H1 (cell line): ENCODE measurements around the gene LCN12.

Source experiments
- EZH2 ChIP-seq: fragments of 200-600 bp; sonication (generic); IDR thresholded peaks from 2 replicates; pipeline ENCODE4 v1.7.1; 2012; ENCODE audit warnings: low read depth, mild to moderate bottlenecking, moderate library complexity, low read length, inconsistent platforms; ENCODE audit not compliant: severe bottlenecking
- POLR2AphosphoS5 ChIP-seq: IDR thresholded peaks from 2 replicates; pipeline ENCODE4 v1.6.1; 2011; ENCODE audit warnings: low read depth, low read length
- RAD21 ChIP-seq, 2 experiments: IDR thresholded peaks in 1 of 2; conservative IDR thresholded peaks in 1 of 2; 2 replicates each; pipeline ENCODE4 v1.6.1; 2011; ENCODE audit warnings: low read depth in 2 of 2, low read length in 2 of 2, improper control_type of control experiment in 1 of 2, inconsistent platforms in 1 of 2, mild to moderate bottlenecking in 1 of 2, moderate library complexity in 1 of 2
- RFX5 ChIP-seq: IDR thresholded peaks from 2 replicates; pipeline ENCODE4 v1.6.1; 2011; ENCODE audit warnings: low read depth, low read length, improper control_type of control experiment, borderline replicate concordance
- TEAD4 ChIP-seq: IDR thresholded peaks from 2 replicates; pipeline ENCODE4 v1.6.1; 2012; ENCODE audit warnings: low read depth, low read length, inconsistent platforms, mixed read lengths
- ZNF274 ChIP-seq: IDR thresholded peaks from 2 replicates; pipeline ENCODE4 v1.7.0; 2012; ENCODE audit warnings: low read length, borderline replicate concordance; ENCODE audit errors: extremely low read depth
- TF ChIP-seq, protein P1 (sequence below): IDR thresholded peaks from 2 replicates; pipeline ENCODE4 v1.6.1; 2011; ENCODE audit warnings: low read length, improper control_type of control experiment
- TF ChIP-seq, protein P2 (sequence below), 3 experiments: IDR thresholded peaks; 1 replicate in 2 of 3; 2 replicates in 1 of 3; pipeline versions ENCODE4 v1.5.1 to v1.6.1; 2011; ENCODE audit warnings: low read length in 3 of 3, mild to moderate bottlenecking in 3 of 3, inconsistent platforms in 2 of 3, low read depth in 1 of 3, moderate library complexity in 1 of 3; ENCODE audit not compliant: insufficient read depth in 1 of 3; ENCODE audit errors: control extremely low read depth in 1 of 3

DNA sequence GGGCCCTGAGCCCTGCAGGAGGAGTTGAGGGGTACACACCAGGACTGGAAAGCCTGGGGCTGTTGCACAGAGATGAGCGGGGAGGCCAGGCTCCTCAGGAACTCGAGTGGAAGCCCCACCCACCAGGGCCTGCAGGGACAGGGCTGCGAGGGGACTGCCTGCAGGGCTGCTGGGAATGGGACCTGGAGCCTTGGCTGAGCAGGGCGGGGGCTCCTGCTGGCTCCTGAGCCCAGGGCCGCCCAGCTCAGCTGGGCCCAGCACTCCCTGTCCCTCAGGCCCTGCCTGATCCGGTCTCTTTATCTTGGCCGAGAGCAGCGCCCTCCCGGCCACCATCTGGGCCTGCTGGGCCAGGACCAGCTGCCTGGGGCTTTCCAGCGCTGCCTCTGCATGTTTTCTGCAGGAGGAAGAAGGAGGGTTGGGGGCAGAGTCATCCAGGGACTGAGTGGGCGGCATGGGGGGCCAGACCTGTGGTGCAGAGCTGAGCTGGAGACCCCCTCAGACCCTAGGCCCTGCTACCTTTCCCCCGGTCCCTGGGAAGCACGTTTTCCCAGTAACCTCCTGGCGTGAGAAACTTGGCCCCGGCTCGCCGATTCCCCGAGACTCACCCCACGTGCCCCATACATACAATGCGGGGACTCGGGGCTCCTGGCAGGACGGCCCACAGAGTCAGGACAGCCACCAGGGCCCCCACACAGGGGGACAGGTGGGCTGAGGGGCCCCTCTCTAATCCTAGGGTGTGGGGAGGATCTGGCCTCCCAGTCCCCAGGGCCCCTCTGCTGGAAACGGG lies 9.4 kb downstream of the LCN12 start:
- TF ChIP-seq, protein P1, sequence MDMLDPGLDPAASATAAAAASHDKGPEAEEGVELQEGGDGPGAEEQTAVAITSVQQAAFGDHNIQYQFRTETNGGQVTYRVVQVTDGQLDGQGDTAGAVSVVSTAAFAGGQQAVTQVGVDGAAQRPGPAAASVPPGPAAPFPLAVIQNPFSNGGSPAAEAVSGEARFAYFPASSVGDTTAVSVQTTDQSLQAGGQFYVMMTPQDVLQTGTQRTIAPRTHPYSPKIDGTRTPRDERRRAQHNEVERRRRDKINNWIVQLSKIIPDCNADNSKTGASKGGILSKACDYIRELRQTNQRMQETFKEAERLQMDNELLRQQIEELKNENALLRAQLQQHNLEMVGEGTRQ, result no peak
- TF ChIP-seq, protein P2, sequence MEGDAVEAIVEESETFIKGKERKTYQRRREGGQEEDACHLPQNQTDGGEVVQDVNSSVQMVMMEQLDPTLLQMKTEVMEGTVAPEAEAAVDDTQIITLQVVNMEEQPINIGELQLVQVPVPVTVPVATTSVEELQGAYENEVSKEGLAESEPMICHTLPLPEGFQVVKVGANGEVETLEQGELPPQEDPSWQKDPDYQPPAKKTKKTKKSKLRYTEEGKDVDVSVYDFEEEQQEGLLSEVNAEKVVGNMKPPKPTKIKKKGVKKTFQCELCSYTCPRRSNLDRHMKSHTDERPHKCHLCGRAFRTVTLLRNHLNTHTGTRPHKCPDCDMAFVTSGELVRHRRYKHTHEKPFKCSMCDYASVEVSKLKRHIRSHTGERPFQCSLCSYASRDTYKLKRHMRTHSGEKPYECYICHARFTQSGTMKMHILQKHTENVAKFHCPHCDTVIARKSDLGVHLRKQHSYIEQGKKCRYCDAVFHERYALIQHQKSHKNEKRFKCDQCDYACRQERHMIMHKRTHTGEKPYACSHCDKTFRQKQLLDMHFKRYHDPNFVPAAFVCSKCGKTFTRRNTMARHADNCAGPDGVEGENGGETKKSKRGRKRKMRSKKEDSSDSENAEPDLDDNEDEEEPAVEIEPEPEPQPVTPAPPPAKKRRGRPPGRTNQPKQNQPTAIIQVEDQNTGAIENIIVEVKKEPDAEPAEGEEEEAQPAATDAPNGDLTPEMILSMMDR (IDR thresholded peaks at IDR 0.05; ENCODE audit: control extremely low read depth in 1 of 3, insufficient read depth in 1 of 3, low read depth in 1 of 3, low read length in 3 of 3), result no peak
- TF ChIP-seq ZNF274 (no peak), RAD21 (IDR thresholded peaks at IDR 0.05 in 1 of 2, conservative IDR thresholded peaks at IDR 0.05 in 1 of 2; ENCODE audit: low read depth in 2 of 2, low read length in 2 of 2) (no peak), RFX5 (no peak), TEAD4 (no peak), EZH2 (no peak), POLR2AphosphoS5 (no peak)
